GM20000 (cell line): ENCODE data around the gene HMGB1.

Experiments used
- DNase-seq: peaks from one replicate; pipeline ENCODE4 v3.0.0; 2012; ENCODE audit warnings: low spot score
- TF ChIP-seq, protein P1 (sequence below): IDR thresholded peaks from 2 replicates; pipeline ENCODE4 v1.5.1; 2012; ENCODE audit warnings: mild to moderate bottlenecking, control low read depth; ENCODE audit errors: extremely low read depth, missing control alignments

HMGB1 gene

GRCh38 chr13:30429235-30429634 is 36.5 kb downstream of the HMGB1 start:
- no peak for DNase-seq
- TF ChIP-seq, protein P1, sequence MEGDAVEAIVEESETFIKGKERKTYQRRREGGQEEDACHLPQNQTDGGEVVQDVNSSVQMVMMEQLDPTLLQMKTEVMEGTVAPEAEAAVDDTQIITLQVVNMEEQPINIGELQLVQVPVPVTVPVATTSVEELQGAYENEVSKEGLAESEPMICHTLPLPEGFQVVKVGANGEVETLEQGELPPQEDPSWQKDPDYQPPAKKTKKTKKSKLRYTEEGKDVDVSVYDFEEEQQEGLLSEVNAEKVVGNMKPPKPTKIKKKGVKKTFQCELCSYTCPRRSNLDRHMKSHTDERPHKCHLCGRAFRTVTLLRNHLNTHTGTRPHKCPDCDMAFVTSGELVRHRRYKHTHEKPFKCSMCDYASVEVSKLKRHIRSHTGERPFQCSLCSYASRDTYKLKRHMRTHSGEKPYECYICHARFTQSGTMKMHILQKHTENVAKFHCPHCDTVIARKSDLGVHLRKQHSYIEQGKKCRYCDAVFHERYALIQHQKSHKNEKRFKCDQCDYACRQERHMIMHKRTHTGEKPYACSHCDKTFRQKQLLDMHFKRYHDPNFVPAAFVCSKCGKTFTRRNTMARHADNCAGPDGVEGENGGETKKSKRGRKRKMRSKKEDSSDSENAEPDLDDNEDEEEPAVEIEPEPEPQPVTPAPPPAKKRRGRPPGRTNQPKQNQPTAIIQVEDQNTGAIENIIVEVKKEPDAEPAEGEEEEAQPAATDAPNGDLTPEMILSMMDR, result no peak

GRCh38 chr13:30423891-30424290 is 41.8 kb downstream of the HMGB1 start:
- TF ChIP-seq, protein P1, result no peak
- DNase-seq, result no peak

- TF ChIP-seq, protein P1, result no peak
Measured at GRCh38 chr13:30422054-30422839, 43.5 kb downstream of the HMGB1 start, which contains the start of gene UBE2L5. UBE2L5 (plus strand) TSS chr13:30422493; CDS start chr13:30427991, 5,498 bp downstream.

DNA sequence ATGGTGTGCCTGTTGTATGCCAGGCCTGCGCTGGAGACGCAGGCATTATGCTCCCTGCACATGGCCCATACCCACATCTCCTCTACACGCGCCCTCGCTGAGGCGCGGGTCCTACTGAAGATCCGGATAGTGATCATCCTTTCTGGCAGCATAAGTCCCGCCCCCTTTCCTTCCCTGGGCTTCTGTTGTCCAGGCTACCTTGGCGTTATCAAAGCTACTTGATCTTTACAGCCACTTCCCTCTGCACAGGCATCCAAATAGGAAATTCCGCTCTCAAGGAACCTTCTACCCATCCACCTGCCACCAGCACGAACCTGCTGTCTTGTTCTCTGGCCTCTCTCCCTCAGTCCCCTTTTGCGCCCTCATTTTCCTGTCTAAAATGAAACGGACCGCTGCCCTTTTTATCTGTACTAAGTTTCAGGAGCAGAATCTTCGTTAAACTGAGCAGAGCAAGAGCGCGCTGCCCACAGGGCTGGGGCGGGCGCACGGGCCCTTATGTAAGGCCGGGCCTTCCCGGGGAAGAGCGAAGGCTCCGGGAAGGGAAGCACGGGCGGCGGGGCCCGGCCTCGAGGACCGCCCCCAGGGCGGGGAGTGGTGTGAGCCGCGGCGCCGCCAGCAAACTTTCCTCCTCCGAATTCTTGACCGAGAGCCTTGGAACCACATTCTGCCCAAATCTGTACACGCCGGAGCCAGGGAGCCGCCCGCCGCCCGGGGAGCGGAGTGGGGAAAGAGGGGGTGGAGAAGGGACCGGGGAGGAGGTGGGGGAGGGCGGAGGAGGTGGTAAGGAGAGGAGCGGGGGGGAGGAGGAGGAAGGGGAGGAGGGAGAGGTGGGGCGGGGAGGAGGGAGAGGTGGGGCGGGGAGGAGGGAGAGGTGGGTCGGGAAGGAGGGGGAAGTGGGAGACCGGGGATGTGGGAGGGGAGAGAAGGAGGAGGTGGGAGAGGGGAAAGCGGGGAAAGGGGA is 44.4 kb downstream of the HMGB1 start:
- TF ChIP-seq, protein P1, result no peak
- peak; percentile 75 for DNase-seq

More at GRCh38 chr13:30422054-30422839, 43.5 kb downstream of the HMGB1 start, which contains the start of gene UBE2L5:
- peak; percentile 82 for DNase-seq

- TF ChIP-seq, protein P1, result no peak
- no peak for DNase-seq
Measured at GRCh38 chr13:30418717-30419459, 46.8 kb downstream of the HMGB1 start.

- TF ChIP-seq, protein P1, result no peak
- DNase-seq, result no peak
Measured at GRCh38 chr13:30418075-30418716, 47.5 kb downstream of the HMGB1 start.
